NCI-H1417 treated with DMSO at 0.1 percent for 48 hours (cell line): ENCODE measurements around the gene CYTH3.
"Not testable (repeated sequence)": the region's sequence is repeated elsewhere in the genome, so short reads cannot be mapped to it uniquely, and the experiment has no call there.

ENCODE experiments used
- DNase-seq: peaks from one replicate; lab custom pipeline; 2025; lab: John Stamatoyannopoulos, UW

The CYTH3 gene

DNA sequence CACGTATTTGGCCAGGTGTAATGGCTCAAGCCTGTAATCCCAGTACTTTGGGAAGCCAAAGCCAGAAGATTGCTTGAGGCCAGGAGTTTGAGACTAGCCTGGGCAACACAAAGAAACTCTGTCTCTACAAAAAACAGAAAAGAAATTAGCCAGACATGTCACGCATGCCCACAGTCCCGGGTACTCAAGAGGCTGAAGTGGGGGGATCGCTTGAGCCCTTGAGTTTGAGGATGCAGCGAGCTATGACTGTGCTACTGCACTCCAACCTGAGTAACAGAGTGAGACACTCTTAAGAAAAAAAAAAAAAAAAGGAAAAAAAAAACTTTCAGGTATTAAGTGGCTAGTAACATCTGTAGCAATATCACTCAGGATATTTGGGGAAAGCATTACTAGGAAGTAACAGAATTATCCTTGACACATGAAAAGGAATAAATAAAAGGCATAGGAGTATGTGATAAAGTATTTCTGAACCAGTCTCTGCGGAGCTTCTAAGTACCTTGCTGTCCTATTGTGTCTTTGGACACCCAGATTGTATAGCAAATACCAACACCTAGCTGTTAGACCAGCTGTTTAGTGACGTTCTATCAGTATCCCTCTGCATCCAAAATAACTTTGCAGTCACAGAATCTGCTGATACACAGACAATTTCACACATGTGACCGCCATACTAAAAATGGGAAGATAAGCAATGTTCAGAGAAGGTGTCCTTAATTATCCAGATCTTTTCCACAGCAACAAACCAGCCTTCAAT, 74.4 kb downstream of the CYTH3 start:
- no peak for DNase-seq

DNA sequence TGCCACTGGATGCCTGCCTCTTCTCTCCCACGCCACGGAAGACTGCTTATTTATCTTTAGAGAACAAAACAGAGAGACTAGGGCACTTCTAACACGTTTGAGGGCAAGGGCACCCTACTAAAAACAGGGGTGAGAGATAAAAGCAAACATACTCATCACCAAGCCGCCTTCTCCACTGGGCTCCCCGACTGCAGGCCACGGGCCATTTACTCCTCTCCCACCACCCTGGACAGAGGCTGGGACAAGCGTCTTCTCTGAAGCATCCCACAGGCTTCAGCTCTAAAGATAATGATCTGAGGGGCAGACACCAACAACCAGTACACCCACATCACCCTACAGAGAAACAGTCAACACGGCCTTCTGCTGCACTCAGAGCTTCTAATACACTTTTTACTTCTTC, 78.7 kb downstream of the CYTH3 start:
- no peak for DNase-seq

- not testable (repeated sequence) for DNase-seq
These were observed 81.9 kb downstream of the CYTH3 start for GRCh38 chr7:6190563-6190962.

DNA sequence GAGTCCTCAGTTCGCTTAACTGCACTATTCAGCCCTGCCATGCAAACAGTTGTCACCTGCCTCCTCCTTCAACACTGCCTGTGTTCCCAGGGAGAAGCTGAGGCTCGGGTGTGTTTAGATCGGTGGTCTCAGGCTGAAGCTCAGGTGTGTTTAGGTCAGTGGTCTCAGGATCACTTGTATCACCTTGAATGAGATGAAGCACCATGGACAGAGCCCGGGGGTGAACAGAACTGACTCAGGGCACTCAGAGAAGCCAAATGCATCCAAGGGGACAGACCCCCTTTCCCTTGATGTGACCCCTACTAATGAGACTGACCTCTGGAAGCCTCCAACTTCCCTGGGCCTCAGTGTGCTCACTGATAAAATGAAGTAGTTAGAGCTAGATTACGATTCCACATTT, 84.0 kb downstream of the CYTH3 start:
- no peak for DNase-seq

DNA sequence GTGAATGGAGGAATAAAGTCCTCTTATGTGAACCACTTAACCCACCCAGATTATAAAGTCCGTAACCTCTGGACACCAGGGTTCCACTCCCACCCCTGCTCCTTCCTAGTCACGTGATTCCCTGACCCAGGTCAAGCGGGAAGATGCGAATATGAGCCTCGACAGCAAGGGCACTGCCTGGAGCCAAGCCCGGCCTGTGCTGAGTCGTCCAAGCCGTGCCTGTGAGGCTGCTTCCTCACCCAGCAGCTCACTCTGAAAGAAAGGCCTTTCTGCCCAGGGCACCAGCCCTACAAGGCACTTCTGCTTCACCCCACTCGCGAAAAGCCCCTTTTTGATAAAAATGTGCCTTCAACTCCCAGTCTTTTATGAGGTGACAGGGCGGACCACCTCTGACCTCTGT, 85.8 kb downstream of the CYTH3 start:
- DNase-seq, result no peak

DNA sequence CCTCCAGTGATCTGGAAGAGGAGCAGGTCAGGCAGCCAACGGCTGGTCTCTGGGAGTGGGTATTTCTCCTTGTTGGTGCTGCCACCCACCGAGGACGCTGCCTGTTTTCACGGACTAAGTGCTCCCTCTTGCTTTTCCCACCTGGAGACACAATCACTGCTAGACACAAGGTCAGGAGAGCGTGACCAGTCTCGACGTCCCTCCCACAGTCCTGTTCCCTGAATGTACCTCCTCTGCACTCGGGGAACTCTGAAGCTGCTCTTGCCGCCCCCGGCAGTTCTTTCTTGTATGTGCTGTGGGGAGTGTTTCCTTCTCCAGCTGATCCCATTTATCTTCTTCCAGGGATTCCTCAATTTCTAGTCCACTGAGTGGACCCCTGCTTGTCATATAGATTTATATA, 89.4 kb downstream of the CYTH3 start:
- DNase-seq, result no peak

- no peak for DNase-seq
These were observed 91.3 kb downstream of the CYTH3 start for GRCh38 chr7:6181136-6181535.

DNA sequence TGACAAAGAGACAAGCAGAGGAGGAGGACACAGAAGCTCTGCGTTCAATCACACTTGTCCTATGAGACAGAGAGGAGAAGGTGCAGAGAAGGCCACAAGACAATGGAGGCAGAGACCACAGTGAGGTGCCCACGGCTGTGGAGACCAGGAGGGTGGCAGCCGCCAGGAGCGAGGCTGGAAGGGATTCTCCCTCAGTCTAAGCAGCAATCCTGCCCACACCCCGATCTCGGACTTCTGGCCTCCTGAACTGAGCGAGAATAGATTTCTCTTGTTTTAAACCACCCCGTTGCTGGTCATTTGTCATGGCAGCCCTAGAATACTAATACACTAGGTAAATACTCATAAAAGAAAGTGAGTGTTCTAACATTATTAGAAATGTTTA, 92.1 kb downstream of the CYTH3 start:
- DNase-seq, result no peak

DNA sequence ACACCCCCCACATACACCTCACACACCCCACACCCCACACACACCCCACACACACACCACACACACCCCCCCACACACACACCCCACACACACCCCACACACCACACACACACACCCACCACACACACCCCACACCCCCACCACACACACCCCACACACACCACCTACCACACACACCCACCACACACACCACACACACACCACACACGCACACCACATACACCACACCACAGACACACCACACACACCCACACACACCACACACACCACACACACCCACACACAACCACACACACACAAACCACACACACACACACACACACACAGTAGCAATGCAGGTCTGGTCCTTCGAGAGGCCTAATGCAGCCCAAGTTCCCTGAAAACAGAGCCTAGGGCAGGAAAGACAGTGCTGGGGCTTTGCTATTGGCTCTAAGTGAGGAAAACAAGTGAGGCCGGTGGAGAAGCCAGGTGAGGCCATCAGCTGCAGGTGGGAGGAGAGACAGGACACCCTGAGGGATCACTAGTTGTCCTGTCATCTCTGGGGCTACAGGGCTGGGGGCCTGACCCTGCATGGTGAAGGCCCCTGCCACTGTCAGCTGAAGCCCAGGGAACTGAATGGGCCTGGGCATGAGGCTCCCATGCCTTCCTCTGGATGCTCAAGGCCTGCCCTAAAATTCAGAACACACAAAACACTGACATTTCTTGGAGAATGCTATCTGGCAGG, 92.6 kb downstream of the CYTH3 start:
- no peak for DNase-seq

DNA sequence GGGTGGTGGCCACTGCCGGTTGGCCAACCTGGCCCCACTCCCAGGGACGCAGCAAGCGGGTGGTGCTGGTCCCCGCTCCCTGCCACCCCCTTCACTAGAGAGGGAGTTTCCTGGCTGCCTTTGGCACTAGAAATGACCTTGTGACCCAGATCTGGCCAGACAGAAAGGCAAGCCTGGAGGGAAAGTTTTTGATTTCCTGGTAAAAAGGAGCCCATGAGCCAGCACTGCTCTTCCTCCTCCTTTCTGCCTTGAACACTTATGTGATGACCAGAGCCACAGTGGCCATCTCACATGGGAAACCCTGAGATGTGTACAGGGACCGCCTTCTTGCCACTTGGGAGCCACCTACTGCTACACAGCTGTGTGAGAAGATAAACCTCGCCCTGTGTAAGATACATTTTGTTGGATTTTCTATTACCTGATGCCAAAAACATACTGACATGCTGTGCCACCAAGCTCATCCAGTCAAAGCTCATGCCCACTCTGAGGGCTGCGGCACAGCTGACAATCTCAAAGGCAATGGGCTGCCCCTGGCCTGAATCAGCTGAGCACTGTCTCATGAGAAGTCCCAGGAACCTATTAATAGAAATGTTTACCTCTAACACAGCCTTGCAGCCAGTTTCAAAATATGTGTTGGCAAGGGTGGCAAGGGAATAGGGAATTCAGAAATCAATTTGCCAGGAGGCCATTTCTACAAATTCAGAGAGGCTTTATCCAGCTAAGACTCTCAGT, 94.0 kb downstream of the CYTH3 start:
- no peak for DNase-seq

DNA sequence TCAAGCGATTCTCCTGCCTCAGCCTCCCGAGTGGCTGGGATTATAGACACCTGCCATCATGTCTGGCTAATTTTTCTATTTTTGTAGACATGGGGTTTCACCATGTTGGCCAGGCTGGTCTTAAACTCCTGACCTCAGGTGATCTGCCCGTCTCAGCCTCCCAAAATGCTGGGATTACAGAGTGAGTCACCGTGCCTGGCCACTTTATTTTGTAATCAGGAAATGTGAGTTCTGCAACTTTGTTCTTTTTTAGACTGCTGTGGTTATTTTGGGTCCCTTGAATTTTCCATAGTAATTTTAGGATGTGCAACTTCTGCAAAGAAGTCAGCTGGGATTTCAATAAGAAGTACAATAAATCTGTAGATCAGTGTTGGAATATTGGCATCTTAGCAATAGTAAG, 96.8 kb downstream of the CYTH3 start:
- no peak for DNase-seq

- DNase-seq, result no peak
These were observed 99.5 kb downstream of the CYTH3 start for GRCh38 chr7:6172910-6173295.

- DNase-seq, result no peak
These were observed 100.1 kb downstream of the CYTH3 start for GRCh38 chr7:6172224-6172909.

- DNase-seq, result no peak
These were observed 100.7 kb downstream of the CYTH3 start for GRCh38 chr7:6171532-6172223.

- DNase-seq, result no peak
These were observed 101.6 kb downstream of the CYTH3 start for GRCh38 chr7:6170571-6171531.

- DNase-seq, result no peak
These were observed 102.5 kb downstream of the CYTH3 start for GRCh38 chr7:6169805-6170520.

GRCh38 chr7:6168477-6168868, 104.0 kb downstream of the CYTH3 start:
- DNase-seq, result no peak

DNA sequence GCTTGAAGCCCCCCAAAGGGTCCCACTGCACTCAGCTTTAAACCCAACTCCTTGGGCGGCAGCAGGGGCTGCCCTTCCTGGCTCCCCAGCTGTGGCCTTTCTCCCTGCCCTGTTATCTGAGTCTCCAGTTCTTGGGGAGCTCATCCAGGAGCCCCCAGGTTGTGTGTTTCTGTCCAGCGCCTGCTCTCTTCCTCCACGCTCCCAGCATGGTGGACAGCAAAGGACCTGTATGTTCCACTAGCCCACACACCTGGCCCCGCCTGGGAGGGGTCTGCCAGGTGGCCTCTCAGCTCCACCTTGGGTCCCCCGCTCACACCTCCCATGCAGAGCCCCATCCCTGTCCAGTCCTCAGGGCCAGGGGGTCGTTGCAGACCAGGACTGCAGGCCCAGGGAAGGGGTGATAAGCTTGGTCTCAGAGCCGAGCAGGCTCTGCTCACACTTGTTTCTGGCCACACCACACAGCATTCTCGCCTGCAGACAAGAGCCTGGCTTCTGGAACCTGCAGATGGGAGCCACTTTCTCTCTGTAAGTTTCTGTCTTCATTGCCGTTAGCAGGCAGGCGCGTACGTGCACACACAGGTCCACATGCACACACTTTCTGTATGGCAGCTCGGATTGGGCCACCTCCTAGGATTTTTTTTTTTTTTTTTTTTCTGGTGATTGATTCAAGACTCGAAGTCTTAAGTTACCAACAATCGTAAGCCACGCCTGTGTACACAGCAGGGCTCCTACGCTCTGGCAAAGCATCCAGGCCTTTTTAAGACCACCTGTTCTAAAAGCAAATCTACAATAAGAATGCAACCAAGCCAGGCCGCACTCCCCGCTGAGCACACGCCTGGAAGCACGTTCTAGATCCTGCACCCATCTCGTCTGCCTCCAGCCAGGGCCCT, 104.6 kb downstream of the CYTH3 start:
- no peak for DNase-seq

- no peak for DNase-seq
These were observed 105.3 kb downstream of the CYTH3 start for GRCh38 chr7:6167004-6167551.
